HEK293 (cell line): ENCODE data around the gene LFNG.
"Not testable (repeated sequence)": the region's sequence is repeated elsewhere in the genome, so short reads cannot be mapped to it uniquely, and the experiment has no call there.

Experiments used
- CTCF ChIA-PET: fragments of 350-600 bp; formaldehyde crosslinking; extraction: SDS; loops from one replicate; lab custom pipeline; 2021; ENCODE audit warnings: antibody characterized with exemption; lab: Yijun Ruan, JAX
- POLR2A ChIA-PET: fragments of 300-600 bp; formaldehyde crosslinking; extraction: SDS; loops from one replicate; lab custom pipeline; 2020; ENCODE audit warnings: antibody characterized with exemption, inconsistent platforms; lab: Yijun Ruan, JAX
- H3K27ac ChIP-seq: fragments of 200-500 bp; sonication (Bioruptor generic); 2 replicates; pipeline ENCODE4 v1.5.1; 2014; ENCODE audit warnings: low read depth, low read length, control low read depth, inconsistent platforms; ENCODE audit errors: extremely low read depth
- H3K36me3 ChIP-seq, 2 experiments: fragments of 200-500 bp in 1 of 2; sonication (Bioruptor generic) in 1 of 2; 1 replicate in 1 of 2; 2 replicates in 1 of 2; pipeline ENCODE4 v1.5.1; 2014 to 2017; ENCODE audit warnings: inconsistent platforms in 2 of 2, low read length in 2 of 2; ENCODE audit not compliant: control insufficient read depth in 2 of 2, insufficient read depth in 1 of 2
- H3K4me1 ChIP-seq: fragments of 200-500 bp; sonication (Bioruptor generic); 2 replicates; pipeline ENCODE4 v1.5.1; 2014; ENCODE audit warnings: mild to moderate bottlenecking, low read length, inconsistent platforms; ENCODE audit not compliant: control insufficient read depth, insufficient read depth
- H3K4me3 ChIP-seq: 2 replicates; pipeline ENCODE4 v1.5.1; 2011; ENCODE audit warnings: low read depth, mild to moderate bottlenecking, control low read depth, low read length, moderate library complexity
- H3K9me3 ChIP-seq: fragments of 200-500 bp; sonication (Bioruptor generic); 2 replicates; pipeline ENCODE4 v1.5.1; 2014; ENCODE audit warnings: low read depth, low read length, inconsistent platforms; ENCODE audit not compliant: control insufficient read depth, insufficient read depth
- SP7 ChIP-seq: fragments of 450-650 bp; formaldehyde crosslinking; IDR thresholded peaks from 2 replicates; pipeline ENCODE4 v1.5.1; 2016; ENCODE audit warnings: missing biosample characterization, missing genetic modification characterization
- ZNF18 ChIP-seq: fragments of 450-650 bp; formaldehyde crosslinking; IDR thresholded peaks from 2 replicates; pipeline ENCODE4 v1.5.1; 2016; ENCODE audit warnings: missing biosample characterization, missing genetic modification characterization
- ZNF776 ChIP-seq: fragments of 450-650 bp; formaldehyde crosslinking; IDR thresholded peaks from 2 replicates; pipeline ENCODE4 v1.5.0; 2017; ENCODE audit warnings: missing biosample characterization, missing genetic modification characterization, borderline replicate concordance

The LFNG gene

GRCh38 chr7:2530071-2530987 lies 10.8 kb downstream of the LFNG start (continued):
- TF ChIP-seq ZNF776 (tag by site-specific recombination), result no peak
- no peak for TF ChIP-seq ZNF18 (tag by site-specific recombination)
- TF ChIP-seq SP7 (tag by site-specific recombination), result peak; percentile 30; the same call in 1 of the 2 replicates

- H3K9me3 ChIP-seq, CTCF ChIA-PET, H3K36me3 ChIP-seq, H3K27ac ChIP-seq, POLR2A ChIA-PET, H3K4me1 ChIP-seq, H3K4me3 ChIP-seq: not testable (repeated sequence)
Observed at GRCh38 chr7:2530994-2531795, 11.6 kb downstream of the LFNG start.

- H3K9me3 ChIP-seq, result not testable (repeated sequence)
Observed at GRCh38 chr7:2531796-2532110, 12.2 kb downstream of the LFNG start.

GRCh38 chr7:2532199-2532772 lies 12.7 kb downstream of the LFNG start:
- CTCF ChIA-PET, result not testable (repeated sequence)

More at GRCh38 chr7:2531796-2532110, 12.2 kb downstream of the LFNG start:
- CTCF ChIA-PET, H3K4me3 ChIP-seq, H3K27ac ChIP-seq, POLR2A ChIA-PET, H3K4me1 ChIP-seq, H3K36me3 ChIP-seq: not testable (repeated sequence)

GRCh38 chr7:2532816-2533215 lies 13.2 kb downstream of the LFNG start:
- H3K4me1 ChIP-seq, CTCF ChIA-PET, H3K4me3 ChIP-seq, H3K9me3 ChIP-seq, H3K36me3 ChIP-seq, H3K27ac ChIP-seq, POLR2A ChIA-PET: not testable (repeated sequence)

More at GRCh38 chr7:2532199-2532772, 12.7 kb downstream of the LFNG start:
- H3K27ac ChIP-seq, H3K36me3 ChIP-seq, H3K4me3 ChIP-seq, H3K4me1 ChIP-seq, H3K9me3 ChIP-seq, POLR2A ChIA-PET: not testable (repeated sequence)

- H3K9me3 ChIP-seq, CTCF ChIA-PET, H3K27ac ChIP-seq, H3K4me3 ChIP-seq, H3K36me3 ChIP-seq, POLR2A ChIA-PET, H3K4me1 ChIP-seq: not testable (repeated sequence)
Observed at GRCh38 chr7:2533566-2533965, 14.0 kb downstream of the LFNG start.

GRCh38 chr7:2534214-2534613 lies 14.6 kb downstream of the LFNG start:
- H3K9me3 ChIP-seq, H3K4me1 ChIP-seq, POLR2A ChIA-PET, CTCF ChIA-PET, H3K27ac ChIP-seq, H3K4me3 ChIP-seq: not testable (repeated sequence)
- H3K36me3 ChIP-seq, result peaks cover 0 to 15% of the 10 kb centered on the region in 2 experiments; a peak in 1 of 3 replicates

GRCh38 chr7:2535872-2536627 lies 16.5 kb downstream of the LFNG start:
- peaks cover 0 to 29% of the 10 kb centered on the region in 2 experiments; a peak in 2 of 3 replicates for H3K36me3 ChIP-seq
- POLR2A ChIA-PET, H3K4me1 ChIP-seq, H3K27ac ChIP-seq, H3K4me3 ChIP-seq, H3K9me3 ChIP-seq: not testable (repeated sequence)
- CTCF ChIA-PET, result interaction anchor here (0.7 kb wide), 1 partner anchor 17 kb away, joined by 5 read pairs; no protein-coding TSS in a partner anchor
